ENCODE data around the gene AMER1. TPM values are rescaled to one million over a fixed set of nuclear protein-coding genes. Genes with fewer than 3 reads are reported as not detected.
"Not testable (repeated sequence)": the region's sequence is repeated elsewhere in the genome, so short reads cannot be mapped to it uniquely, and the experiment has no call there.

AMER1 gene
- 1 to 10 TPM; 3.4 to 9.5 (median 7.2) TPM for total RNA-seq

GRCh38 chrX:64205441-64205734, at the start of gene AMER1:
Gene AMER1, minus strand, starts transcription at chrX:64205708. Its CDS starts 12,422 bp downstream, at chrX:64193286.
- ATAC-seq: peak; percentile 57
- no peaks in the 10 kb centered on the region for H3K9me3 ChIP-seq
- TF ChIP-seq POLR2A (IDR thresholded peaks at IDR 0.05) (no peak), CTCF (IDR thresholded peaks at IDR 0.05) (no peak), POLR2AphosphoS5 (IDR thresholded peaks at IDR 0.05) (no peak), EP300 (IDR thresholded peaks at IDR 0.05) (no peak)
- H3K4me1 ChIP-seq: peaks cover 0 to 46% (median 4%) of the 10 kb centered on the region in 3 donors
- no peaks in the 10 kb centered on the region for H3K27me3 ChIP-seq
- no peaks in the 10 kb centered on the region for H3K36me3 ChIP-seq
- peak within 1 kb of the TSS; percentile 74 for H3K4me3 ChIP-seq
- H3K27ac ChIP-seq: peak within 1 kb of the TSS; percentile 89 to 95 (median 92)
- no CpG with 5 or more reads among the region's 29 CpGs for WGBS, 2 donors (ENCODE audit: low coverage in 1 of 2)

GRCh38 chrX:64230123-64230970, 24.8 kb upstream of the AMER1 start, which contains the start of gene ASB12:
Gene ASB12, minus strand, starts transcription at chrX:64230607. Its CDS starts 4,957 bp downstream, at chrX:64225650.
- TF ChIP-seq EP300 (IDR thresholded peaks at IDR 0.05) (no peak), POLR2AphosphoS5 (IDR thresholded peaks at IDR 0.05) (no peak), CTCF (IDR thresholded peaks at IDR 0.05) (no peak), POLR2A (IDR thresholded peaks at IDR 0.05) (no peak)
- no peak within 1 kb of the TSS for H3K4me3 ChIP-seq
- no peak for ATAC-seq
- no peaks in the 10 kb centered on the region for H3K27me3 ChIP-seq
- H3K36me3 ChIP-seq: no peaks in the 10 kb centered on the region
- 100% methylated on average over 1 of the region's 17 CpGs; no CpG with 5 or more reads in 1 of the 2 donors for WGBS, 2 donors (ENCODE audit: low coverage in 1 of 2)
- H3K9me3 ChIP-seq: no peaks in the 10 kb centered on the region
- H3K27ac ChIP-seq: no peak within 1 kb of the TSS
- H3K4me1 ChIP-seq: no peaks in the 10 kb centered on the region

- no peak for ATAC-seq
- Histone ChIP-seq H3K4me3 (no peak overlapping the region), H3K4me1 (no peaks in the 10 kb centered on the region), H3K27me3 (no peaks in the 10 kb centered on the region), H3K9me3 (no peaks in the 10 kb centered on the region), H3K27ac (no peak overlapping the region), H3K36me3 (no peaks in the 10 kb centered on the region)
- TF ChIP-seq EP300 (IDR thresholded peaks at IDR 0.05) (no peak), POLR2AphosphoS5 (IDR thresholded peaks at IDR 0.05) (no peak), POLR2A (IDR thresholded peaks at IDR 0.05) (no peak), CTCF (IDR thresholded peaks at IDR 0.05) (no peak)
- WGBS, 2 donors (ENCODE audit: low coverage in 1 of 2): 25% methylated on average over 2 of the region's 3 CpGs
Observed at GRCh38 chrX:64229154-64229553, 23.6 kb upstream of the AMER1 start.

- TF ChIP-seq EP300 (IDR thresholded peaks at IDR 0.05): no peak
- TF ChIP-seq CTCF (IDR thresholded peaks at IDR 0.05): no peak
- no peak for TF ChIP-seq POLR2A (IDR thresholded peaks at IDR 0.05)
- no peak for TF ChIP-seq POLR2AphosphoS5 (IDR thresholded peaks at IDR 0.05)
- no peak for ATAC-seq
- no CpG with 5 or more reads among the region's 4 CpGs for WGBS, 2 donors (ENCODE audit: low coverage in 1 of 2)
Observed at GRCh38 chrX:64218023-64218422, 12.5 kb upstream of the AMER1 start.

GRCh38 chrX:64213989-64214388, 8.5 kb upstream of the AMER1 start:
- H3K4me1 ChIP-seq, H3K27me3 ChIP-seq, H3K27ac ChIP-seq, H3K36me3 ChIP-seq, H3K4me3 ChIP-seq, ATAC-seq, H3K9me3 ChIP-seq: not testable (repeated sequence)

More at GRCh38 chrX:64218023-64218422, 12.5 kb upstream of the AMER1 start:
- Histone ChIP-seq H3K9me3 (no peaks in the 10 kb centered on the region), H3K27ac (no peak overlapping the region), H3K4me3 (no peak overlapping the region), H3K4me1 (no peaks in the 10 kb centered on the region), H3K27me3 (no peaks in the 10 kb centered on the region), H3K36me3 (no peaks in the 10 kb centered on the region)

All from gastroesophageal sphincter (tissue), 4 donors.